ENCODE results near the gene MRPS7.
"Not testable (repeated sequence)": the region's sequence is repeated elsewhere in the genome, so short reads cannot be mapped to it uniquely, and the experiment has no call there.

MRPS7 gene

GRCh38 chr17:75250009-75250471, 11.6 kb upstream of the MRPS7 start:
- CTCF ChIA-PET = interaction anchor here (0.6 to 3.5 kb wide), 7 partner anchors 10 to 208 kb away, joined by 3 to 27 read pairs (median 4); partner anchors contain the start of gene MIF4GD
- 82% methylated on average over 10 of the region's 11 CpGs for WGBS (ENCODE audit: insufficient coverage)

GRCh38 chr17:75252039-75252816, 9.5 kb upstream of the MRPS7 start:
- Histone ChIP-seq H3K9me3 (ENCODE audit: control extremely low read depth in 1 of 5, control insufficient read depth in 4 of 5, insufficient read depth in 2 of 5, low read depth in 1 of 5, low read length in 4 of 5) (no peaks in the 10 kb centered on the region), H3K4me1 (ENCODE audit: control extremely low read depth in 1 of 4, control insufficient read depth in 4 of 4, insufficient read depth in 4 of 4, low read length in 3 of 4) (peaks cover 0 to 11% (median 8%) of the 10 kb centered on the region in 4 experiments), H3K27me3 (replicated peaks in 2 of 5; ENCODE audit: control insufficient read depth in 4 of 5, insufficient read depth in 5 of 5, low read length in 4 of 5) (no peaks in the 10 kb centered on the region), H3K36me3 (ENCODE audit: control insufficient read depth in 4 of 4, insufficient read depth in 4 of 4, low read length in 3 of 4) (peaks cover 0 to 5% (median 4%) of the 10 kb centered on the region in 4 experiments), H3K27ac (ENCODE audit: insufficient read depth in 1 of 2, low read depth in 1 of 2, low read length in 2 of 2, poor library complexity in 1 of 2, severe bottlenecking in 2 of 2) (no peak overlapping the region), H3K4me3 (ENCODE audit: control insufficient read depth in 1 of 7, extremely low read depth in 1 of 7, insufficient read depth in 4 of 7, low read depth in 2 of 7, low read length in 6 of 7) (no peak overlapping the region)
- ChIA-PET POLR2A (interaction anchor here (1.4 kb wide), 1 partner anchor 9 kb away, joined by 5 read pairs; the partner anchor contains the start of genes GGA3 and MRPS7), CTCF (interaction anchor here (0.6 to 0.8 kb wide), 3 partner anchors 23 to 167 kb away, joined by 3 to 4 read pairs (median 3); no protein-coding TSS in a partner anchor)
- WGBS (ENCODE audit: insufficient coverage) = 89% methylated on average over 6 of the region's 8 CpGs
- DNase-seq = no peak

More at GRCh38 chr17:75250009-75250471, 11.6 kb upstream of the MRPS7 start:
- no peak overlapping the region for H3K27ac ChIP-seq (ENCODE audit: insufficient read depth in 1 of 2, low read depth in 1 of 2, low read length in 2 of 2, poor library complexity in 1 of 2, severe bottlenecking in 2 of 2)
- H3K27me3 ChIP-seq (replicated peaks in 2 of 5; ENCODE audit: control insufficient read depth in 4 of 5, insufficient read depth in 5 of 5, low read length in 4 of 5) = no peaks in the 10 kb centered on the region
- no peak for DNase-seq
- no peak overlapping the region for H3K4me3 ChIP-seq (ENCODE audit: control insufficient read depth in 1 of 7, extremely low read depth in 1 of 7, insufficient read depth in 4 of 7, low read depth in 2 of 7, low read length in 6 of 7)
- H3K9me3 ChIP-seq (ENCODE audit: control extremely low read depth in 1 of 5, control insufficient read depth in 4 of 5, insufficient read depth in 2 of 5, low read depth in 1 of 5, low read length in 4 of 5) = no peaks in the 10 kb centered on the region
- POLR2A ChIA-PET = no interaction called here
- peaks cover under 1 to 9% (median 7%) of the 10 kb centered on the region in 4 experiments for H3K4me1 ChIP-seq (ENCODE audit: control extremely low read depth in 1 of 4, control insufficient read depth in 4 of 4, insufficient read depth in 4 of 4, low read length in 3 of 4)
- peaks cover 0 to 21% (median 17%) of the 10 kb centered on the region in 4 experiments for H3K36me3 ChIP-seq (ENCODE audit: control insufficient read depth in 4 of 4, insufficient read depth in 4 of 4, low read length in 3 of 4)

- DNase-seq; H3K36me3 ChIP-seq (ENCODE audit: control insufficient read depth in 4 of 4, insufficient read depth in 4 of 4, low read length in 3 of 4); H3K27ac ChIP-seq (ENCODE audit: insufficient read depth in 1 of 2, low read depth in 1 of 2, low read length in 2 of 2, poor library complexity in 1 of 2, severe bottlenecking in 2 of 2); CTCF ChIA-PET; H3K27me3 ChIP-seq (replicated peaks in 2 of 5; ENCODE audit: control insufficient read depth in 4 of 5, insufficient read depth in 5 of 5, low read length in 4 of 5); POLR2A ChIA-PET; H3K4me3 ChIP-seq (ENCODE audit: control insufficient read depth in 1 of 7, extremely low read depth in 1 of 7, insufficient read depth in 4 of 7, low read depth in 2 of 7, low read length in 6 of 7); H3K9me3 ChIP-seq (ENCODE audit: control extremely low read depth in 1 of 5, control insufficient read depth in 4 of 5, insufficient read depth in 2 of 5, low read depth in 1 of 5, low read length in 4 of 5): not testable (repeated sequence)
- H3K4me1 ChIP-seq (ENCODE audit: control extremely low read depth in 1 of 4, control insufficient read depth in 4 of 4, insufficient read depth in 4 of 4, low read length in 3 of 4) = peaks cover 6 to 29% (median 23%) of the 10 kb centered on the region in 4 experiments
- 60% methylated on average over 3 of the region's 11 CpGs for WGBS (ENCODE audit: insufficient coverage)
Measured at GRCh38 chr17:75255954-75256698, 5.6 kb upstream of the MRPS7 start.

GRCh38 chr17:75257228-75257627, 4.5 kb upstream of the MRPS7 start:
- POLR2A ChIA-PET; H3K4me3 ChIP-seq (ENCODE audit: control insufficient read depth in 1 of 7, extremely low read depth in 1 of 7, insufficient read depth in 4 of 7, low read depth in 2 of 7, low read length in 6 of 7); CTCF ChIA-PET; H3K9me3 ChIP-seq (ENCODE audit: control extremely low read depth in 1 of 5, control insufficient read depth in 4 of 5, insufficient read depth in 2 of 5, low read depth in 1 of 5, low read length in 4 of 5); H3K36me3 ChIP-seq (ENCODE audit: control insufficient read depth in 4 of 4, insufficient read depth in 4 of 4, low read length in 3 of 4); H3K27ac ChIP-seq (ENCODE audit: insufficient read depth in 1 of 2, low read depth in 1 of 2, low read length in 2 of 2, poor library complexity in 1 of 2, severe bottlenecking in 2 of 2); H3K27me3 ChIP-seq (replicated peaks in 2 of 5; ENCODE audit: control insufficient read depth in 4 of 5, insufficient read depth in 5 of 5, low read length in 4 of 5); DNase-seq: not testable (repeated sequence)
- WGBS (ENCODE audit: insufficient coverage) = 60% methylated on average over 1 of the region's 2 CpGs
- H3K4me1 ChIP-seq (ENCODE audit: control extremely low read depth in 1 of 4, control insufficient read depth in 4 of 4, insufficient read depth in 4 of 4, low read length in 3 of 4) = peaks cover 6 to 25% (median 17%) of the 10 kb centered on the region in 4 experiments

- Histone ChIP-seq H3K27ac (ENCODE audit: insufficient read depth in 1 of 2, low read depth in 1 of 2, low read length in 2 of 2, poor library complexity in 1 of 2, severe bottlenecking in 2 of 2) (peak overlapping the region; percentile 99 to 100), H3K9me3 (ENCODE audit: control extremely low read depth in 1 of 5, control insufficient read depth in 4 of 5, insufficient read depth in 2 of 5, low read depth in 1 of 5, low read length in 4 of 5) (no peaks in the 10 kb centered on the region), H3K4me1 (ENCODE audit: control extremely low read depth in 1 of 4, control insufficient read depth in 4 of 4, insufficient read depth in 4 of 4, low read length in 3 of 4) (peaks cover 10 to 40% (median 28%) of the 10 kb centered on the region in 4 experiments), H3K27me3 (replicated peaks in 2 of 5; ENCODE audit: control insufficient read depth in 4 of 5, insufficient read depth in 5 of 5, low read length in 4 of 5) (no peaks in the 10 kb centered on the region), H3K4me3 (ENCODE audit: control insufficient read depth in 1 of 7, extremely low read depth in 1 of 7, insufficient read depth in 4 of 7, low read depth in 2 of 7, low read length in 6 of 7) (peak overlapping the region; percentile 77 to 99 (median 91)), H3K36me3 (ENCODE audit: control insufficient read depth in 4 of 4, insufficient read depth in 4 of 4, low read length in 3 of 4) (peaks cover 0 to 19% (median 14%) of the 10 kb centered on the region in 4 experiments)
- 2% methylated on average over 14 of the region's 31 CpGs for WGBS (ENCODE audit: insufficient coverage)
- CTCF ChIA-PET = interaction anchor here (0.6 to 5.1 kb wide), 10 partner anchors 11 to 256 kb away, joined by 3 to 40 read pairs (median 4); partner anchors contain the start of genes MIF4GD, SLC25A19 and TSEN54
- DNase-seq = peak in 1 of 3 donors; percentile 65
- POLR2A ChIA-PET = interaction anchor here (0.6 to 2.4 kb wide), 8 partner anchors 9 to 149 kb away, joined by 3 to 39 read pairs (median 4); partner anchors contain the start of genes MIF4GD and SLC25A19
Measured at GRCh38 chr17:75260641-75261335, 891 bp upstream of the MRPS7 start.

GRCh38 chr17:75262112-75262606, 480 bp downstream of the MRPS7 start:
- Histone ChIP-seq H3K27me3 (replicated peaks in 2 of 5; ENCODE audit: control insufficient read depth in 4 of 5, insufficient read depth in 5 of 5, low read length in 4 of 5) (no peaks in the 10 kb centered on the region), H3K27ac (ENCODE audit: insufficient read depth in 1 of 2, low read depth in 1 of 2, low read length in 2 of 2, poor library complexity in 1 of 2, severe bottlenecking in 2 of 2) (peak overlapping the region; percentile 99 to 100), H3K4me1 (ENCODE audit: control extremely low read depth in 1 of 4, control insufficient read depth in 4 of 4, insufficient read depth in 4 of 4, low read length in 3 of 4) (peaks cover 10 to 39% (median 31%) of the 10 kb centered on the region in 4 experiments), H3K36me3 (ENCODE audit: control insufficient read depth in 4 of 4, insufficient read depth in 4 of 4, low read length in 3 of 4) (peaks cover 0 to 33% (median 26%) of the 10 kb centered on the region in 4 experiments), H3K9me3 (ENCODE audit: control extremely low read depth in 1 of 5, control insufficient read depth in 4 of 5, insufficient read depth in 2 of 5, low read depth in 1 of 5, low read length in 4 of 5) (no peaks in the 10 kb centered on the region), H3K4me3 (ENCODE audit: control insufficient read depth in 1 of 7, extremely low read depth in 1 of 7, insufficient read depth in 4 of 7, low read depth in 2 of 7, low read length in 6 of 7) (peak overlapping the region; percentile 77 to 99 (median 91))
- no peak for DNase-seq
- ChIA-PET POLR2A (interaction anchor here (1.0 to 2.4 kb wide), 7 partner anchors 8 to 30 kb away, joined by 3 to 39 read pairs (median 3); partner anchors contain the start of genes MIF4GD and SLC25A19), CTCF (interaction anchor here (0.8 to 5.1 kb wide), 11 partner anchors 10 to 263 kb away, joined by 3 to 40 read pairs (median 3); partner anchors contain the start of genes GRB2, LLGL2, MIF4GD and SLC25A19)
- under 1% methylated on average over 21 of the region's 23 CpGs for WGBS (ENCODE audit: insufficient coverage)
